ENCODE results near the gene CCDC124. TPM values are rescaled to one million over a fixed set of nuclear protein-coding genes. Genes with fewer than 3 reads are reported as not detected.

The CCDC124 gene
- polyA plus RNA-seq, 3 donors: 46.5 to 57.1 (median 52.7) TPM

GRCh38 chr19:17951990-17952976 lies 19.5 kb downstream of the CCDC124 start:
- DNase-seq (ENCODE audit: low read depth in 3 of 3, low spot score in 2 of 3): no peak

- no peak for DNase-seq (ENCODE audit: low read depth in 3 of 3, low spot score in 2 of 3)
Observed at GRCh38 chr19:17953316-17953801, 20.5 kb downstream of the CCDC124 start.

- no peak for DNase-seq (ENCODE audit: low read depth in 3 of 3, low spot score in 2 of 3)
Observed at GRCh38 chr19:17953869-17954268, 21.1 kb downstream of the CCDC124 start.

GRCh38 chr19:17954401-17954800 lies 21.6 kb downstream of the CCDC124 start:
- no peak for DNase-seq (ENCODE audit: low read depth in 3 of 3, low spot score in 2 of 3)

GRCh38 chr19:17957149-17957849 lies 24.5 kb downstream of the CCDC124 start:
- DNase-seq (ENCODE audit: low read depth in 3 of 3, low spot score in 2 of 3): no peak

- no peak for DNase-seq (ENCODE audit: low read depth in 3 of 3, low spot score in 2 of 3)
Observed at GRCh38 chr19:17957885-17958284, 25.1 kb downstream of the CCDC124 start.

- DNase-seq (ENCODE audit: low read depth in 3 of 3, low spot score in 2 of 3): no peak
Observed at GRCh38 chr19:17963936-17964691, 31.3 kb downstream of the CCDC124 start.

- no peak for DNase-seq (ENCODE audit: low read depth in 3 of 3, low spot score in 2 of 3)
Observed at GRCh38 chr19:17965370-17966128, 32.7 kb downstream of the CCDC124 start.

- no peak for DNase-seq (ENCODE audit: low read depth in 3 of 3, low spot score in 2 of 3)
Observed at GRCh38 chr19:17966129-17966483, 33.3 kb downstream of the CCDC124 start.

- no peak for DNase-seq (ENCODE audit: low read depth in 3 of 3, low spot score in 2 of 3)
Observed at GRCh38 chr19:17966550-17967256, 33.9 kb downstream of the CCDC124 start, which contains the start of gene KCNN1. Gene KCNN1, plus strand, starts transcription at chr19:17967107. Its CDS starts 6,782 bp downstream, at chr19:17973889.

GRCh38 chr19:17967257-17968051 lies 34.6 kb downstream of the CCDC124 start:
- DNase-seq (ENCODE audit: low read depth in 3 of 3, low spot score in 2 of 3): no peak

GRCh38 chr19:17968362-17968761 lies 35.5 kb downstream of the CCDC124 start:
- DNase-seq (ENCODE audit: low read depth in 3 of 3, low spot score in 2 of 3): no peak

- DNase-seq (ENCODE audit: low read depth in 3 of 3, low spot score in 2 of 3): no peak
Observed at GRCh38 chr19:17969096-17969792, 36.4 kb downstream of the CCDC124 start.

- DNase-seq (ENCODE audit: low read depth in 3 of 3, low spot score in 2 of 3): no peak
Observed at GRCh38 chr19:17972230-17972629, 39.4 kb downstream of the CCDC124 start.

GRCh38 chr19:17973759-17974158 lies 40.9 kb downstream of the CCDC124 start:
- DNase-seq (ENCODE audit: low read depth in 3 of 3, low spot score in 2 of 3): no peak

- DNase-seq (ENCODE audit: low read depth in 3 of 3, low spot score in 2 of 3): no peak
Observed at GRCh38 chr19:17974551-17974950, 41.7 kb downstream of the CCDC124 start.

GRCh38 chr19:17975032-17975431 lies 42.2 kb downstream of the CCDC124 start:
- no peak for DNase-seq (ENCODE audit: low read depth in 3 of 3, low spot score in 2 of 3)

GRCh38 chr19:17977021-17977420 lies 44.2 kb downstream of the CCDC124 start:
- DNase-seq (ENCODE audit: low read depth in 3 of 3, low spot score in 2 of 3): no peak
